ENCODE measurements around the gene ATP8A2. TPM values are rescaled to one million over a fixed set of nuclear protein-coding genes. Genes with fewer than 3 reads are reported as not detected.
"Not testable (repeated sequence)": the region's sequence is repeated elsewhere in the genome, so short reads cannot be mapped to it uniquely, and the experiment has no call there.

ATP8A2 gene
- total RNA-seq, 2 experiments from 2014 or later, result 0.92 to 0.94 TPM

DNA sequence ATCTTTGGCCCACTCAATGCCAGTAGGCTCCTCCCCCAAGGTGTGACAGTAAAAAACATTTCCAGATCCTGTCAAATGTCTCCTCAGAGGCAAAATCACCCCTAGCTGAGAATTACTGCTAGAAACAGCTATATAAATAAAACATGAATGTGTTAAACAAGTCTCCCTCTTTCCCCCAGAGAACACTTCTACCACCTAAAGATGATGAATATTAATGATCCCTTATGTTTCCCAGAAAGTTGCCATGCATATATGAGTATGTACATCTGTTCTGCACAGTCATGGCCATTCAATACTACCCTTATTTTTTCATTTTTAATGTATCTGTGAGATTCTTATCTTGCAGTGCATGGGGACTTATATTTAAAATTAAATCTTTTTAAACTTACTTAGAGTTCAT lies 450.0 kb downstream of the ATP8A2 start:
- no peak overlapping the region for H3K27ac Mint-ChIP-seq
- H3K4me1 Mint-ChIP-seq (ENCODE audit: low read depth), result no peaks in the 10 kb centered on the region
- ChIA-PET POLR2A (no interaction called here), CTCF (interaction anchor here (0.8 to 1.7 kb wide), 5 partner anchors 7 to 250 kb away, joined by 3 to 9 read pairs (median 4); no protein-coding TSS in a partner anchor)
- H3K4me3 Mint-ChIP-seq, result no peak overlapping the region
- ATAC-seq (no peak), DNase-seq (no peak)
- no peak for TF ChIP-seq CTCF (IDR thresholded peaks at IDR 0.05)
- H3K27me3 Mint-ChIP-seq, result no peaks in the 10 kb centered on the region
- intact Hi-C loops (cut with micrococcal nuclease), result no loop called here
- peaks cover 2% of the 10 kb centered on the region for H3K9me3 Mint-ChIP-seq
- H3K36me3 Mint-ChIP-seq (ENCODE audit: low read depth), result peaks cover 2% of the 10 kb centered on the region

GRCh38 chr13:25827221-25827620 lies 455.4 kb downstream of the ATP8A2 start:
- H3K27me3 Mint-ChIP-seq; H3K36me3 Mint-ChIP-seq (ENCODE audit: low read depth); H3K27ac Mint-ChIP-seq; H3K9me3 Mint-ChIP-seq; DNase-seq; H3K4me3 Mint-ChIP-seq; H3K4me1 Mint-ChIP-seq (ENCODE audit: low read depth); ATAC-seq; POLR2A ChIA-PET: not testable (repeated sequence)
- intact Hi-C loops (cut with micrococcal nuclease), result loop anchor here (5.0 kb wide), 1 partner anchor 235 kb away; no protein-coding TSS in a partner anchor
- CTCF ChIA-PET, result interaction anchor here (3.3 kb wide), 1 partner anchor 15 kb away, joined by 10 read pairs; no protein-coding TSS in a partner anchor

GRCh38 chr13:25827831-25828465 lies 456.2 kb downstream of the ATP8A2 start:
- H3K9me3 Mint-ChIP-seq, result peaks cover 2% of the 10 kb centered on the region
- no peak overlapping the region for H3K4me3 Mint-ChIP-seq
- H3K4me1 Mint-ChIP-seq (ENCODE audit: low read depth), result no peaks in the 10 kb centered on the region
- no peak overlapping the region for H3K27ac Mint-ChIP-seq
- ChIA-PET POLR2A (interaction anchor here (0.6 kb wide), 1 partner anchor 406 kb away, joined by 3 read pairs; no protein-coding TSS in a partner anchor), CTCF (interaction anchor here (1.2 to 3.3 kb wide), 4 partner anchors 14 to 244 kb away, joined by 3 to 10 read pairs (median 4); no protein-coding TSS in a partner anchor)
- DNase-seq (no peak), ATAC-seq (no peak)
- TF ChIP-seq CTCF (IDR thresholded peaks at IDR 0.05), result no peak
- H3K36me3 Mint-ChIP-seq (ENCODE audit: low read depth), result peaks cover 2% of the 10 kb centered on the region
- intact Hi-C loops (cut with micrococcal nuclease), result loop anchor here (5.0 kb wide), 1 partner anchor 234 kb away; no protein-coding TSS in a partner anchor
- H3K27me3 Mint-ChIP-seq, result no peaks in the 10 kb centered on the region

DNA sequence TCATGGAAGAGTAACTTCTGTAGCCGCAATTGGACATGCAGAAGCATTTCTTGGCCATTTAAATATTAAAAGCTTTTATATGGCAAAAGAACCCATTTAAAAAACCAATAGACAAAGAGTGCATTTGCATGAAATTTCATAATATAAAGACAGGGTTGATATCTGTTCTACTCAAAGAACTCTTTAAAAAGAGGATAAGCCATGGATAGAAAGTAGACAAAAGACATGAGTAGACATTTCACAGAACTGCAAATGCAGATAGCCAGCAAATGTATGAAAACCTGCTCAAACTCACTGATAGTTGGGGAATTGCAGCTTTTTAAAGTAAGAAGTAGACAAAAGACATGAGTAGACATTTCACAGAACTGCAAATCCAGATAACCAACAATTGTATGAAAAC lies 462.0 kb downstream of the ATP8A2 start:
- intact Hi-C loops (cut with micrococcal nuclease), result no loop called here

DNA sequence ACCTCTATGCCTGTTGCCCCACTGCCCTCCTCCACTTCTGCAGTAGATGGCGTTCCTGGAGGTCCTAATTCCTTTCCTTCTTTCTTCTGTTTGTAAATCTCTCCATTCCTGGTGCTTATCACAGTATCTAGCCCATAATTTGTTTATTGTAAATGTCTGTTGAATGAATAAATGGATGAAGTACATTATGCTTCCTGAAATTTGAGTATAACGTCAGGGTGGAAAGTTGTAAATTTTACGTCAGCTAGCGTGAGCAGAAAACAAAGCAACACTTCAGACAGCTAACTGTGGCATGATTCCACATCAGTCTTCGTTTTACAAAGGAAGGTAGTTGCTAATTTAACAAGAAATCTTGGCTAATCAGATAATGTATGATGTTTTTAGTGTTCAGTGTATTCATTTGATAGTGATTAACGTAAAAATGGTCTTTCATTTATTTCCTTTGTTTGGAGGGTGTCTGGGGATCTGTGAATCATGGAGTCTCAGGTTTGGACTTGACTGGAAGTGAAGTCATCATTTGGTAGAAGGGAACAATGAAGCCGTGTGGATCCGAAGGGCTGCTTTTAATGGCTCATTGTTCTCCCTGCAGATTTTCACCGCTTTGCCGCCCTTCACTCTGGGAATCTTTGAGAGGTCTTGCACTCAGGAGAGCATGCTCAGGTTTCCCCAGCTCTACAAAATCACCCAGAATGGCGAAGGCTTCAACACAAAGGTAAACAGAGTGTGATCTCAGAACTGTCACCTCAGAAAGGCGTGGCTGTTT lies 465.0 kb downstream of the ATP8A2 start:
- Mint-ChIP-seq H3K27ac (no peak overlapping the region), H3K9me3 (no peaks in the 10 kb centered on the region), H3K27me3 (peaks cover 2% of the 10 kb centered on the region), H3K4me1 (ENCODE audit: low read depth) (no peaks in the 10 kb centered on the region), H3K4me3 (no peak overlapping the region), H3K36me3 (ENCODE audit: low read depth) (no peaks in the 10 kb centered on the region)
- ATAC-seq, result no peak
- TF ChIP-seq CTCF (IDR thresholded peaks at IDR 0.05), result no peak
- CTCF ChIA-PET, result interaction anchor here (1.1 kb wide), 1 partner anchor 14 kb away, joined by 3 read pairs; no protein-coding TSS in a partner anchor
- intact Hi-C loops (cut with micrococcal nuclease), result no loop called here
- DNase-seq, result no peak
- POLR2A ChIA-PET, result no interaction called here

More for the DNA sequence above, 462.0 kb downstream of the ATP8A2 start:
- H3K9me3 Mint-ChIP-seq, result no peaks in the 10 kb centered on the region
- CTCF ChIA-PET, result no interaction called here
- TF ChIP-seq CTCF (IDR thresholded peaks at IDR 0.05), result no peak
- POLR2A ChIA-PET, result no interaction called here
- DNase-seq, result no peak
- ATAC-seq, result no peak
- no peak overlapping the region for H3K4me3 Mint-ChIP-seq
- H3K27me3 Mint-ChIP-seq, result peaks cover 2% of the 10 kb centered on the region
- no peaks in the 10 kb centered on the region for H3K4me1 Mint-ChIP-seq (ENCODE audit: low read depth)
- H3K36me3 Mint-ChIP-seq (ENCODE audit: low read depth), result no peaks in the 10 kb centered on the region
- no peak overlapping the region for H3K27ac Mint-ChIP-seq
